GM12801 (cell line): ENCODE measurements around the gene EXOC3L2.

ENCODE experiments used
- CTCF ChIP-seq: IDR thresholded peaks from one replicate; pipeline ENCODE4 v1.5.1; 2011; ENCODE audit warnings: control low read depth; ENCODE audit not compliant: insufficient read length; ENCODE audit errors: extremely low read depth

The EXOC3L2 gene

DNA sequence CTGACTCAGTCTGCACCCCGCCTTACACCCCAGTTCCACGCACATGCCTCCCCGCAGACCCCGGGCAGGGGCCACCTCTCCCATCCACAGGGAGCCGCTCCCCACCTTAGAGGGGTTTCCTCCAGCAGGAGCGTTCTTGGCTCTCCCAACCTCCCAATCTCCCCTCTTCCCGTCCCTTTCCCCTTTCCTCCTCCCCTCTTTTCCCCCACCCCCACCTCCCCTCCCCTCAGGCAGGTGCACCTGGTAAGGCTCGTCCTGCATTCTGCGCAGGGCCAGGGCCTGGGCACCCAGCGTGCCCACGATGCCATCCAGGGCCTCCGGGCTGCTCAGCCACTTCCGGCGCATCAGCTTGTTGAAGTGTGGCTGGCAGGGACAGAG lies 27.3 kb downstream of the EXOC3L2 start:
- no peak for TF ChIP-seq CTCF

- TF ChIP-seq CTCF = no peak
Measured at GRCh38 chr19:45217193-45217956, 27.8 kb downstream of the EXOC3L2 start.

- TF ChIP-seq CTCF = no peak
Measured at GRCh38 chr19:45216667-45217066, 28.5 kb downstream of the EXOC3L2 start.

DNA sequence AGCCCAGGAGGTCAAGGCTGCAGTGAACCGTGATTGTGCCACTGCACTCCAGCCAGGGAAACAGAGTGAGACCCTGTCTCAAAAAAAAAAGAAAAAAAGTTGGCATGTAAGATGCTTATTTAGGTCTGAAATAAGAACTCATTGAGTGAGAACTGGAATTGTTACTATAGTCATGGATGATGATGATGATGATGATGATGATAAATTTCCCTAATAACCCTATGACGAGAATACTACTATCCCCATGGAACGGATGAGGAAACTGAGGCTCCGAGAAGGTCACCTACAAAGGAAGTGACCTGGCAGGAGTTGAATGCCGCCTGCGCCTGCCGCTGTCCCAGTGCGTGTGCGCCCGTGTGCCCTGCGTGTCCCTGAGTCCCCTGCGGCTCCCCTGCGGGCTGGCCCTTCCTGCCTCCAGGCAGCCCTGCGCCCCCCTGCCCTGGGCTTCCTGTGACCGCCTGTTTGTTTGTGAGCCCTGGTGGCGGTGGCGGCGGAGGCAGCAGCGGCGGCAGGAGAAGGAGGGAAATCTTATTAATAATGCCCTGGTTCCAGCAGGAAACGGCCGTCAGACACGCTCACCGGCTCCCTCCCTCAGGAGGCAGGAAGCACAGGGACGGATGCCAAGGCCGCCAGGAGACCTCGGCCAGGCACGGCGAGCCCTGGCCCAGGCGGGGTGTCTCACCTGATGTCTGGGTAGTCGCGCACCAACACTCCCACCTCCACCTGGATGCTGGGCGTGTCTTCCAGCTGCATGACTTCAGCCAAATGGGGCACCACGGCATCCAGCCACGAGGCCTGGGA lies 29.6 kb downstream of the EXOC3L2 start:
- no peak for TF ChIP-seq CTCF

DNA sequence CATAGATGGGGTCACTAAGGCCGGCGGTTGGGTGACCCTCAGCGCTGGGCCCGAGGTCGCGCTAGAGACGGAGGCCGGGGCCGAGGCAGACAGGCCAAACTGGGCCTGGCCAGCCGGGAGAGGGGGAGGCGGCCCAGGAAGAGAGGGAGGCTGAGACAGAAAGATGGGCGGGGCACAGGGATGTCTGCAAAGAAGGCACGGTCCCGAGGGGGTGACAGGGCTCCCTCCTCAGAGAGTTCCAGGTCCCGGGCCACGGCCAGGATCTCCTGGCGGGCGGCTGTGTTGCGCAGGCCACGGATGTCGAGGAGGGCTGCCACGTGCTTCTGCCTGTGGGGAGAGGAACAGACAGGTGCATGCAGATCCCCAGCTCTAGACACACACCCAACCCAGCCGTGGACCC lies 32.2 kb downstream of the EXOC3L2 start:
- TF ChIP-seq CTCF = no peak

DNA sequence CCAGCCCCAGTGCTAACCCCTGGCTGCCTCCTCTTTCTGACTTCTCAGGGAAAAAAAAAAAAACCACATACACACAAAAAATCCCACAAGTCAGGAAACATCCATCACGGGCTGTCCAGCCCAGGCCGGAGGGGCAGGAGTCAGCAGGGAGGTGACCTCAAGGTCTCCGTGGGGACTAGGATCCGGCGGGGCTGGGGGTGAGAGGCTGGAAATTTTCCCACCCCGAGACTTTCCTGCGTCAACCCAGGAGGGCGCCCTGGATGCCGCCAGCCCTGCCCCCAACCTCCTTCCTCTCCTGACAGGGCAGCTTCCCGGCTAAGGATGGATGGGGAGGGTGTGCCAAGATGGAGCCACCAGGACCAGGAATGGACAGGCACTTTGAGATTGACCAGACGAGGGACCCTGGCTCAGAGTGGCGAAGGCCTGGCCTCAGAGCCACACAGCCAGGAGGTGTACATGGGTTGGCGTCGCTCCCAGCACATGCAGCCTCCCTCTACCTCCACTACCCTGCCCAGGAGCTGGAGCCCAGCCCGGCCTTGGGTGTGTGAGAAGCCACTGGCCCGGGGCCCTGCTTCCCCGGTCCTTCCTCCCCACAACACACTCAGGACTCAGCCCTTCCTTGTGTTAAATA lies 33.3 kb downstream of the EXOC3L2 start:
- TF ChIP-seq CTCF = no peak

DNA sequence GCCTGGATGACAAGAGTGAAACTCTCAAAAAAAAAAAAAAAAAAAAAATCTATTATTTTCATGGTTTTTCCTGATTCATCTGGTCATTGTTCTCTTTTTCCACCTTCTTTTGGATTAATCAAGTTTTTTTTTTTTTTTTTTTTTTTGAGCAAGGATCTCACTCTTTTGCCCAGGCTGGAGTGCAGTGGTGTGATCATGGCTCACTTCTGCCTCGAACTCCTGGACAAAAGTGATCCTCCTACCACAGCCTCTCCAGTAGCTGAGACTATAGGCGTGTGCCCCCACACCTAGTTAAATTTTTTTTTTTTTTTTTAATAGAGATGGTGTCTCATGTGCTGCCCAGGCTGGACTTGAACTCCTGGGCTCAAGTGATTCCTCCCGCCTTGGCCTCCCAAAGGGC lies 38.9 kb downstream of the EXOC3L2 start:
- no peak for TF ChIP-seq CTCF
